ENCODE data around the gene ATG4D. TPM values are rescaled to one million over a fixed set of nuclear protein-coding genes. Genes with fewer than 3 reads are reported as not detected.

ATG4D gene
- total and polyA plus RNA-seq, 4 donors = 4.7 to 44.4 (median 11.1) TPM

DNA sequence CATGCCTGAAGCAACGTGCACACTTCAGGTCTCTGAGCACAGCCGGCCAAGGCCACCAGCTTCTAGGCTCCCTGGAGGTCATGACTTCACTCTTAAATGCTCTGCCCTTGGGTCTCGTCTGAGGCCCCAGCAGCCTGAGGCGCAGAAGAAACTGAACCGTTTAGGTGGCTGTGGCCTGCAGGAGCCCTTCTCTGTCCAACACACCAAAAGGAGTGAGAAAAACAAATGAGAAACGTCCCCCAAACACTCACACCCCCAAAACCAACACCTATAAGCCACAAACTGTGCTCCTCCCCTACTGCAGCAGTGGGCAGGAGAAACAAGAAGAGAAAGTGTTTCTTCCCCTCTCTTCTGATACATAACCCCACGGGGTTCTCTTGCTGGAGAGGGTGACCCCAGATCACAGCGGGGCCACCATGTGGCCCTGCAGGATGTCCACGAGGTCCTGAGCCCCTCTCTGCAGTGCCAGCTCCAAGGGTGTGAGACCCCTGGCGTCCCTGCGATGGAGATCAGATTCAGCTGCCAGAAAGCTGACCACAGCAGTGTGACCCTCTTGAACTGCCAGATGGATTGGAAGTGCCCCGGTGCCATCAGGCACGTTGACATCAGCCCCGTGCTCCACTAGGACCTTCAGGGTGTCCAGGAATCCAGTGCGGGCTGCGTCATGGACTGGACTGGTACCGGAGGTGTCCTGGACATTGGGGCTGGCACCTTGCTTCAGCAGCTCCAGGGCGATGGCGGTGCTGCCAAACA lies 23.1 kb downstream of the ATG4D start (continued):
- TF ChIP-seq, protein P1, sequence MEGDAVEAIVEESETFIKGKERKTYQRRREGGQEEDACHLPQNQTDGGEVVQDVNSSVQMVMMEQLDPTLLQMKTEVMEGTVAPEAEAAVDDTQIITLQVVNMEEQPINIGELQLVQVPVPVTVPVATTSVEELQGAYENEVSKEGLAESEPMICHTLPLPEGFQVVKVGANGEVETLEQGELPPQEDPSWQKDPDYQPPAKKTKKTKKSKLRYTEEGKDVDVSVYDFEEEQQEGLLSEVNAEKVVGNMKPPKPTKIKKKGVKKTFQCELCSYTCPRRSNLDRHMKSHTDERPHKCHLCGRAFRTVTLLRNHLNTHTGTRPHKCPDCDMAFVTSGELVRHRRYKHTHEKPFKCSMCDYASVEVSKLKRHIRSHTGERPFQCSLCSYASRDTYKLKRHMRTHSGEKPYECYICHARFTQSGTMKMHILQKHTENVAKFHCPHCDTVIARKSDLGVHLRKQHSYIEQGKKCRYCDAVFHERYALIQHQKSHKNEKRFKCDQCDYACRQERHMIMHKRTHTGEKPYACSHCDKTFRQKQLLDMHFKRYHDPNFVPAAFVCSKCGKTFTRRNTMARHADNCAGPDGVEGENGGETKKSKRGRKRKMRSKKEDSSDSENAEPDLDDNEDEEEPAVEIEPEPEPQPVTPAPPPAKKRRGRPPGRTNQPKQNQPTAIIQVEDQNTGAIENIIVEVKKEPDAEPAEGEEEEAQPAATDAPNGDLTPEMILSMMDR (IDR thresholded peaks at IDR 0.05; ENCODE audit: low read depth, low read length, missing input control) = no peak

DNA sequence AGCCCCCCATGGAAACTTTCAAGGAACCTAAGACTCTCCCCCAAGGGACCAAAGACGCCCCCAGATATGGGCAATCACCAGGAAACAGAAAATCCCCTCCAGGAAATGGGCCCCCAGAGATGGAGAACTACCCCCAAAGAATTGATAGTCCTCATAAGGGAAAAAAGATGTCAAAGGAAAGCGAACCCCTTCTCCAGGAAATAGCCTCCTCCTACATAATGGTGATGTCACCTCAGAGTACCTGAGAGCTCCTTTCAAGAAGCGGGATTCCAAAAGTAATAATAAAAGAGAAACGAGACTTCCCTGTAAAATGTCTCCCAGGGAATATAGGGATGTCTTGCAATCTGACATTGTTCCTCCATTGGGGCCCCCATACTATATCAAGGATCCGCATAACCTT lies 24.0 kb downstream of the ATG4D start:
- no peak for DNase-seq (ENCODE audit: low spot score)
- Histone ChIP-seq H3K27me3 (ENCODE audit: control insufficient read depth in 4 of 4, insufficient read depth in 4 of 4, low read length in 3 of 4) (no peaks in the 10 kb centered on the region), H3K9me3 (ENCODE audit: control insufficient read depth in 4 of 4, low read length in 3 of 4) (no peaks in the 10 kb centered on the region), H3K4me3 (ENCODE audit: low read depth in 1 of 3, low read length in 3 of 3) (peak overlapping the region in 2 of 3 donors; percentile 55 to 91), H3K9ac (ENCODE audit: low read depth in 1 of 2, low read length in 2 of 2) (peak overlapping the region; percentile 22 to 58), H3K36me3 (ENCODE audit: control insufficient read depth in 4 of 4, insufficient read depth in 3 of 4, low read depth in 1 of 4, low read length in 3 of 4) (peaks cover 0 to 1% (median 0%) of the 10 kb centered on the region in 4 donors), H3K27ac (ENCODE audit: low read depth in 1 of 2, low read length in 2 of 2) (peak overlapping the region; percentile 46 to 65), H3K4me1 (ENCODE audit: control insufficient read depth in 4 of 4, insufficient read depth in 4 of 4, low read length in 3 of 4) (peaks cover 13 to 41% (median 23%) of the 10 kb centered on the region in 4 donors)
- TF ChIP-seq FOXA2 (IDR thresholded peaks at IDR 0.05) (no peak), EGR1 (IDR thresholded peaks at IDR 0.05; ENCODE audit: low read depth in 2 of 2) (no peak), NR2F2 (IDR thresholded peaks at IDR 0.05) (no peak), RAD21 (IDR thresholded peaks at IDR 0.05) (no peak), TAF1 (conservative IDR thresholded peaks at IDR 0.05) (no peak), RXRA (IDR thresholded peaks at IDR 0.05) (no peak)
- TF ChIP-seq, protein P2, sequence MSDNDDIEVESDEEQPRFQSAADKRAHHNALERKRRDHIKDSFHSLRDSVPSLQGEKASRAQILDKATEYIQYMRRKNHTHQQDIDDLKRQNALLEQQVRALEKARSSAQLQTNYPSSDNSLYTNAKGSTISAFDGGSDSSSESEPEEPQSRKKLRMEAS (IDR thresholded peaks at IDR 0.05) = no peak
- TF ChIP-seq, protein P3, sequence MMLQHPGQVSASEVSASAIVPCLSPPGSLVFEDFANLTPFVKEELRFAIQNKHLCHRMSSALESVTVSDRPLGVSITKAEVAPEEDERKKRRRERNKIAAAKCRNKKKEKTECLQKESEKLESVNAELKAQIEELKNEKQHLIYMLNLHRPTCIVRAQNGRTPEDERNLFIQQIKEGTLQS (IDR thresholded peaks at IDR 0.05) = no peak
- WGBS = 47% methylated on average over 5 of the region's 5 CpGs

DNA sequence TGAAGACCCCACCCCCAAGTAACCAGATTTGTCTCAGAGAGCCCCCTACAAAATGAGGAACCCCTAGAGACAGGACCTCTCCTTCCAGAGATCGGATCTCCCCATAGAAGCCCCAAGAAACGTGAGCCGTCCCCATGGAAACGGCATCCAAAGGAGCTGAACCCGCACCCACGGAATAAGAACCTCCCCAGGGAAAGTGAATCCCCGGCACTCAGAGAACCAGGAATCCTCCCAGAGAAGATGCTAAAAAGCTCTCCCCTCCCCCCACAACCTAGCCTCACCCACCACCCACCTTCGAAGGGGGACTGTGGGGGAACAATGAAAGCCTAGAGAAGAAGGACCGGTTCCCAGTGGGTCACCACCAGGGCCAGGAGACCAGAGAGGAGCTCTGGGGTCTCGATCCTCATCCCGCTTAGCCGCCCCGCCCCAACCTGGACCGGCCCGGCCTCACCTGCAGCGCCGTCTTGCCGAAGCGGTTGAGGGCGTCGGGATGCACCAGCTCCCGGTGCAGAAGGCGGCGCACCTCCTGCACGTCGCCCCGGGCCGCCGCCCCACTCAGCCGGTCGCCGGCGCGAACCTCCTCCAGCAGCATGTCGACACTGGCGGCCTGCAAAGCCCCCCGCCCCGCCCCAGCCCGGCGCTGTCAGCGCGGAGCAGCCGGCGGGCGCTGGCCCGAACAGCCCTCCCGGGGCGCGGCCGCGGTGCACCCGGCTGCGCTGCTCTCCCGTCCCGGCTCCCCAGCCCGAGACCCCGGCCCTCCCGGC lies 24.5 kb downstream of the ATG4D start:
- Histone ChIP-seq H3K4me3 (ENCODE audit: low read depth in 1 of 3, low read length in 3 of 3) (peak overlapping the region; percentile 54 to 91 (median 55)), H3K4me1 (ENCODE audit: control insufficient read depth in 4 of 4, insufficient read depth in 4 of 4, low read length in 3 of 4) (peaks cover 13 to 41% (median 23%) of the 10 kb centered on the region in 4 donors), H3K9ac (ENCODE audit: low read depth in 1 of 2, low read length in 2 of 2) (peak overlapping the region; percentile 22 to 58), H3K27me3 (ENCODE audit: control insufficient read depth in 4 of 4, insufficient read depth in 4 of 4, low read length in 3 of 4) (no peaks in the 10 kb centered on the region), H3K36me3 (ENCODE audit: control insufficient read depth in 4 of 4, insufficient read depth in 3 of 4, low read depth in 1 of 4, low read length in 3 of 4) (no peaks in the 10 kb centered on the region), H3K27ac (ENCODE audit: low read depth in 1 of 2, low read length in 2 of 2) (peak overlapping the region; percentile 46 to 65), H3K9me3 (ENCODE audit: control insufficient read depth in 4 of 4, low read length in 3 of 4) (no peaks in the 10 kb centered on the region)
- 3% methylated on average over 58 of the region's 58 CpGs for WGBS
- no peak for TF ChIP-seq RAD21 (IDR thresholded peaks at IDR 0.05)
- TF ChIP-seq, protein P1 (IDR thresholded peaks at IDR 0.05; ENCODE audit: low read depth, low read length, missing input control) = no peak
- TF ChIP-seq, protein P4, sequence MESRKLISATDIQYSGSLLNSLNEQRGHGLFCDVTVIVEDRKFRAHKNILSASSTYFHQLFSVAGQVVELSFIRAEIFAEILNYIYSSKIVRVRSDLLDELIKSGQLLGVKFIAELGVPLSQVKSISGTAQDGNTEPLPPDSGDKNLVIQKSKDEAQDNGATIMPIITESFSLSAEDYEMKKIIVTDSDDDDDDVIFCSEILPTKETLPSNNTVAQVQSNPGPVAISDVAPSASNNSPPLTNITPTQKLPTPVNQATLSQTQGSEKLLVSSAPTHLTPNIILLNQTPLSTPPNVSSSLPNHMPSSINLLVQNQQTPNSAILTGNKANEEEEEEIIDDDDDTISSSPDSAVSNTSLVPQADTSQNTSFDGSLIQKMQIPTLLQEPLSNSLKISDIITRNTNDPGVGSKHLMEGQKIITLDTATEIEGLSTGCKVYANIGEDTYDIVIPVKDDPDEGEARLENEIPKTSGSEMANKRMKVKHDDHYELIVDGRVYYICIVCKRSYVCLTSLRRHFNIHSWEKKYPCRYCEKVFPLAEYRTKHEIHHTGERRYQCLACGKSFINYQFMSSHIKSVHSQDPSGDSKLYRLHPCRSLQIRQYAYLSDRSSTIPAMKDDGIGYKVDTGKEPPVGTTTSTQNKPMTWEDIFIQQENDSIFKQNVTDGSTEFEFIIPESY (IDR thresholded peaks at IDR 0.05) = no peak
- TF ChIP-seq FOXA2 (IDR thresholded peaks at IDR 0.05) = no peak
- DNase-seq (ENCODE audit: low spot score) = no peak
